Psoas muscle (tissue), 8 donors: ENCODE data around the gene CLIC3. TPM values are rescaled to one million over a fixed set of nuclear protein-coding genes. Genes with fewer than 3 reads are reported as not detected.

Experiments
- ATAC-seq, 4 donors: fragments of 200-7000 bp; cut with Tn5 transposase; one replicate each; pipeline ENCODE4 v1.9.1; 2020; ENCODE audit warnings: moderate library complexity in 3 of 4, mild to moderate bottlenecking in 2 of 4
- DNase-seq, 2 donors: peaks; one replicate each; pipeline ENCODE4 v3.0.0-alpha.2; 2020
- H3K27ac ChIP-seq: fragments of 200-600 bp; one replicate; pipeline ENCODE4 v1.8.0; 2022
- H3K27me3 ChIP-seq, 3 donors: fragments of 200-600 bp in 1 of 3; one replicate each; pipeline versions ENCODE4 v1.6.1 to v1.8.0; 2013 to 2022; ENCODE audit warnings: low read length in 2 of 3, mild to moderate bottlenecking in 2 of 3, moderate library complexity in 1 of 3; ENCODE audit not compliant: insufficient read depth in 3 of 3
- H3K36me3 ChIP-seq, 2 donors: fragments of 200-600 bp in 1 of 2; one replicate each; pipeline versions ENCODE4 v1.6.1 to v1.8.0; 2013 to 2022; ENCODE audit warnings: low read depth in 1 of 2, mild to moderate bottlenecking in 1 of 2, moderate library complexity in 1 of 2; ENCODE audit not compliant: insufficient read depth in 1 of 2
- H3K4me1 ChIP-seq: fragments of 200-600 bp; one replicate; pipeline ENCODE4 v1.8.0; 2022
- H3K4me3 ChIP-seq: fragments of 200-600 bp; one replicate; pipeline ENCODE4 v1.8.0; 2022; ENCODE audit warnings: mild to moderate bottlenecking
- H3K9me3 ChIP-seq: fragments of 200-600 bp; one replicate; pipeline ENCODE4 v1.8.0; 2022
- CTCF ChIP-seq: fragments of 200-600 bp; IDR thresholded peaks from one replicate; pipeline ENCODE4 v1.8.0; 2022; ENCODE audit warnings: antibody characterized with exemption
- WGBS, 3 donors: extraction: QIAGEN DNeasy Blood & Tissue Kit; methylation state at CpG; one replicate each; pipeline versions ENCODE4 v1.1.6 to v1.1.7; 2013; 5-methylcytosine and 5-hydroxymethylcytosine counted together
- intact Hi-C, 2 donors: fragments of 100-400 bp; cut with DNase I; formaldehyde crosslinking; loops; one replicate each; pipeline versions ENCODE4 v1.11.0 to v1.14.2; 2022
- polyA plus RNA-seq, 3 donors: library from polyadenylated mRNA; stranded (reverse); fragments of 200-250 nt; gene quantifications; one replicate each; pipeline ENCODE4 v1.2.3, GENCODE V29; 2013
- total RNA-seq, 4 donors: library from RNA; stranded (reverse); fragmentation: NEBNext Ultra II Directional in 2 of 4; extraction: Animal tissue kit (Norgen Biotek cat#: 25700) in 2 of 4; gene quantifications; one replicate each; pipeline versions ENCODE4 v1.2.1 to v1.2.4, GENCODE V29; 2021 to 2023
- donor health status: healthy with polysubstance abuse.
- donor health status: DM: no; HTN: no; CAD: no; lungs with moderate emphysema.
- donor health status: Bipolar disorder and iron deficiency.
- donor health status: healthy.
- donor health status: DM: yes; HTN: yes; CAD: no.
- donor health status: DM: no; HTN: no; CAD: no.
- donor health status: DM: no; HTN: no; CAD: no.
- donor health status: DM: yes; HTN: yes; CAD: no.

The CLIC3 gene
- total and polyA plus RNA-seq, 7 donors: 0.38 to 0.94 (median 0.67) TPM; not detected in 1

GRCh38 chr9:137018761-137019559 is 22.6 kb upstream of the CLIC3 start:
- H3K9me3 ChIP-seq: no peaks in the 10 kb centered on the region
- no peaks in the 10 kb centered on the region for H3K27me3 ChIP-seq
- no peak overlapping the region for H3K27ac ChIP-seq
- ATAC-seq (no peak), DNase-seq (no peak)
- 88 to 95% (median 92%) methylated on average over 33 to 36 of the region's 36 CpGs for WGBS, 3 donors
- H3K36me3 ChIP-seq: peaks cover 0 to 58% of the 10 kb centered on the region in 2 donors
- no peaks in the 10 kb centered on the region for H3K4me1 ChIP-seq
- H3K4me3 ChIP-seq: no peak overlapping the region
- no peak for TF ChIP-seq CTCF
- intact Hi-C loops: no loop called here

- no peak for ATAC-seq
- H3K27ac ChIP-seq: no peak overlapping the region
- no peak for DNase-seq
- H3K36me3 ChIP-seq: peaks cover 0 to 64% of the 10 kb centered on the region in 2 donors
- H3K4me1 ChIP-seq: no peaks in the 10 kb centered on the region
- H3K9me3 ChIP-seq: no peaks in the 10 kb centered on the region
- no peaks in the 10 kb centered on the region for H3K27me3 ChIP-seq
- no peak overlapping the region for H3K4me3 ChIP-seq
- 91 to 94% (median 93%) methylated on average over 41 to 45 of the region's 45 CpGs for WGBS, 3 donors
- no peak for TF ChIP-seq CTCF
- intact Hi-C loops: no loop called here
Measured at GRCh38 chr9:137017791-137018497, 21.6 kb upstream of the CLIC3 start.

GRCh38 chr9:137017071-137017470 is 20.7 kb upstream of the CLIC3 start:
- Histone ChIP-seq H3K27me3 (no peaks in the 10 kb centered on the region), H3K36me3 (peaks cover 0 to 72% of the 10 kb centered on the region in 2 donors), H3K4me1 (no peaks in the 10 kb centered on the region), H3K27ac (no peak overlapping the region), H3K4me3 (no peak overlapping the region), H3K9me3 (no peaks in the 10 kb centered on the region)
- DNase-seq (no peak), ATAC-seq (no peak)
- no peak for TF ChIP-seq CTCF
- WGBS, 3 donors: 97 to 98% (median 97%) methylated on average over 28 of the region's 28 CpGs
- intact Hi-C loops: no loop called here

GRCh38 chr9:137016436-137016835 is 20.1 kb upstream of the CLIC3 start:
- peaks cover 0 to 78% of the 10 kb centered on the region in 2 donors for H3K36me3 ChIP-seq
- H3K4me1 ChIP-seq: no peaks in the 10 kb centered on the region
- H3K4me3 ChIP-seq: no peak overlapping the region
- no peak for ATAC-seq
- no peaks in the 10 kb centered on the region for H3K27me3 ChIP-seq
- intact Hi-C loops: no loop called here
- 91 to 92% (median 92%) methylated on average over 13 to 16 of the region's 16 CpGs for WGBS, 3 donors
- no peak for TF ChIP-seq CTCF
- DNase-seq: no peak
- no peaks in the 10 kb centered on the region for H3K9me3 ChIP-seq
- no peak overlapping the region for H3K27ac ChIP-seq
